Pancreas (tissue), 10 donors: ENCODE results near the gene NHERF1. TPM values are rescaled to one million over a fixed set of nuclear protein-coding genes. Genes with fewer than 3 reads are reported as not detected.

ENCODE experiments used
- ATAC-seq, 4 donors: fragments of 200-7000 bp; cut with Tn5 transposase; one replicate each; pipeline versions ENCODE4 v1.8.0 to v1.9.1; 2020; ENCODE audit warnings: mild to moderate bottlenecking in 4 of 4, moderate library complexity in 4 of 4
- DNase-seq, 6 donors: peaks; one replicate each; pipeline ENCODE4 v3.0.0-alpha.2; 2020
- FAIRE-seq: peaks from 2 replicates; lab custom pipeline; 2012; peaks lifted over from hg19 to GRCh38; lab: Jason Lieb, UNC
- H3K27ac ChIP-seq, 4 donors: fragments of 200-600 bp; sonication (generic); 1 replicate in 3 of 4; 2 replicates in 1 of 4; pipeline versions ENCODE4 v1.5.0 to v1.8.0; 2020
- H3K27me3 ChIP-seq, 4 donors: fragments of 200-600 bp; one replicate each; pipeline ENCODE4 v1.8.0; 2021
- H3K36me3 ChIP-seq, 3 donors: fragments of 200-600 bp; sonication (generic) in 1 of 3; one replicate each; pipeline versions ENCODE4 v1.5.0 to v1.8.0; 2020 to 2021
- H3K4me1 ChIP-seq, 3 donors: fragments of 200-600 bp; one replicate each; pipeline ENCODE4 v1.8.0; 2021
- H3K4me3 ChIP-seq, 4 donors: fragments of 200-600 bp; sonication (generic) in 2 of 4; one replicate each; pipeline versions ENCODE4 v1.5.0 to v1.8.0; 2020 to 2021
- H3K9me3 ChIP-seq, 4 donors: fragments of 200-600 bp; one replicate each; pipeline ENCODE4 v1.8.0; 2021
- WGBS, 2 donors: extraction: QIAGEN DNeasy Blood & Tissue Kit; methylation state at CpG; one replicate each; pipeline ENCODE4 v1.1.7; 2013; 5-methylcytosine and 5-hydroxymethylcytosine counted together
- intact Hi-C, 3 donors: fragments of 100-400 bp; cut with DNase I; formaldehyde crosslinking; loops; one replicate each; pipeline versions ENCODE4 v1.11.1 to v1.14.2; 2022
- polyA plus RNA-seq, 2 donors: library from polyadenylated mRNA; stranded (reverse); fragments of 200-250 nt; gene quantifications; one replicate each; pipeline ENCODE4 v1.2.3, GENCODE V29; 2013
- total RNA-seq, 6 donors: library from RNA; stranded (reverse); fragmentation: NEBNext Ultra II Directional in 4 of 6; extraction: Animal tissue kit (Norgen Biotek cat#: 25700) in 4 of 6; gene quantifications; one replicate each; pipeline versions ENCODE4 v1.2.1 to v1.2.4, GENCODE V29; 2021 to 2023
- TF ChIP-seq, protein P1 (sequence below), 4 donors: fragments of 200-600 bp; sonication (generic) in 3 of 4; IDR thresholded peaks; one replicate each; pipeline versions ENCODE4 v1.5.0 to v1.8.0; 2021; ENCODE audit warnings: antibody characterized with exemption in 4 of 4
- donor health status: healthy with polysubstance abuse.
- donor health status: DM: no; HTN: no; CAD: no; lungs with moderate emphysema.
- donor health status: DM: no; HTN: no; CAD: no.
- donor health status: control.
- donor health status: control.
- donor health status: Bipolar disorder and iron deficiency.
- donor health status: DM: yes; HTN: yes; CAD: no.
- donor health status: DM: no; HTN: no; CAD: no.
- donor health status: DM: no; HTN: no; CAD: no.
- donor health status: DM: yes; HTN: yes; CAD: no.

The NHERF1 gene
- total and polyA plus RNA-seq, 8 donors: 40.1 to 91.9 (median 56.5) TPM

- no peaks in the 10 kb centered on the region for H3K27me3 ChIP-seq
- intact Hi-C loops: no loop called here
- ATAC-seq (no peak), DNase-seq (no peak), FAIRE-seq (no peak)
- H3K9me3 ChIP-seq: no peaks in the 10 kb centered on the region
- H3K4me3 ChIP-seq: no peak overlapping the region
- TF ChIP-seq, protein P1, sequence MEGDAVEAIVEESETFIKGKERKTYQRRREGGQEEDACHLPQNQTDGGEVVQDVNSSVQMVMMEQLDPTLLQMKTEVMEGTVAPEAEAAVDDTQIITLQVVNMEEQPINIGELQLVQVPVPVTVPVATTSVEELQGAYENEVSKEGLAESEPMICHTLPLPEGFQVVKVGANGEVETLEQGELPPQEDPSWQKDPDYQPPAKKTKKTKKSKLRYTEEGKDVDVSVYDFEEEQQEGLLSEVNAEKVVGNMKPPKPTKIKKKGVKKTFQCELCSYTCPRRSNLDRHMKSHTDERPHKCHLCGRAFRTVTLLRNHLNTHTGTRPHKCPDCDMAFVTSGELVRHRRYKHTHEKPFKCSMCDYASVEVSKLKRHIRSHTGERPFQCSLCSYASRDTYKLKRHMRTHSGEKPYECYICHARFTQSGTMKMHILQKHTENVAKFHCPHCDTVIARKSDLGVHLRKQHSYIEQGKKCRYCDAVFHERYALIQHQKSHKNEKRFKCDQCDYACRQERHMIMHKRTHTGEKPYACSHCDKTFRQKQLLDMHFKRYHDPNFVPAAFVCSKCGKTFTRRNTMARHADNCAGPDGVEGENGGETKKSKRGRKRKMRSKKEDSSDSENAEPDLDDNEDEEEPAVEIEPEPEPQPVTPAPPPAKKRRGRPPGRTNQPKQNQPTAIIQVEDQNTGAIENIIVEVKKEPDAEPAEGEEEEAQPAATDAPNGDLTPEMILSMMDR (IDR thresholded peaks at IDR 0.05): no peak
- 72 to 77% methylated on average over 3 of the region's 3 CpGs for WGBS, 2 donors
- no peak overlapping the region for H3K27ac ChIP-seq
- no peaks in the 10 kb centered on the region for H3K36me3 ChIP-seq
- no peaks in the 10 kb centered on the region for H3K4me1 ChIP-seq
Measured at GRCh38 chr17:74728033-74728701, 20.3 kb upstream of the NHERF1 start.

- Histone ChIP-seq H3K9me3 (no peaks in the 10 kb centered on the region), H3K4me1 (no peaks in the 10 kb centered on the region), H3K27ac (no peak overlapping the region), H3K36me3 (no peaks in the 10 kb centered on the region), H3K4me3 (no peak overlapping the region), H3K27me3 (no peaks in the 10 kb centered on the region)
- TF ChIP-seq, protein P1 (IDR thresholded peaks at IDR 0.05): no peak
- no peak for FAIRE-seq
- whole genome bisulfite sequencing, 2 donors: 68 to 73% methylated on average over 3 of the region's 3 CpGs
- no peak for DNase-seq
- intact Hi-C loops: no loop called here
- no peak for ATAC-seq
Measured at GRCh38 chr17:74728702-74729075, 19.7 kb upstream of the NHERF1 start.

DNA sequence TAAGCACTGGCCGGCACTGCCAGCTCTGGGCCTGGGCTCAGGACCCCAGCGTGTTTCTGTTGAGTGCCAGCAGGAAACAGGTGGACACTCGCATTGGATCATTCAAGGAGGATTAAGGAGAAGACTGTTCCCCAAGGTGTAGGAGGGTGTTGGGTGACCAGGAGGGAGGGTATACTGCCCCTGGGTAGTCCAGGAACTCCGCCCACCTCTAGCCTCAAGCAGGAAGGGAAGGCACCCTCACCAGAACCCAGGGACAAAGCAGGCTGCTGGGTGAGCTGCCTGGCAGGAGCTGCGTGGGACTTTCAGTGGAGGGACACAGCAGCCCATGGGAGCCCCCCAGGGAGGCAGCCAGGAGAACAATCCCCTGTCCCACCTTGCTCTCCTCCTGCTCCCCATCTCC is 19.1 kb upstream of the NHERF1 start:
- WGBS, 2 donors: 86 to 93% methylated on average over 5 of the region's 5 CpGs
- intact Hi-C loops: no loop called here
- H3K4me1 ChIP-seq: no peaks in the 10 kb centered on the region
- TF ChIP-seq, protein P1 (IDR thresholded peaks at IDR 0.05): no peak
- FAIRE-seq: no peak
- no peaks in the 10 kb centered on the region for H3K36me3 ChIP-seq
- no peak for ATAC-seq
- DNase-seq: no peak
- H3K27me3 ChIP-seq: no peaks in the 10 kb centered on the region
- no peak overlapping the region for H3K27ac ChIP-seq
- H3K9me3 ChIP-seq: no peaks in the 10 kb centered on the region
- H3K4me3 ChIP-seq: no peak overlapping the region

DNA sequence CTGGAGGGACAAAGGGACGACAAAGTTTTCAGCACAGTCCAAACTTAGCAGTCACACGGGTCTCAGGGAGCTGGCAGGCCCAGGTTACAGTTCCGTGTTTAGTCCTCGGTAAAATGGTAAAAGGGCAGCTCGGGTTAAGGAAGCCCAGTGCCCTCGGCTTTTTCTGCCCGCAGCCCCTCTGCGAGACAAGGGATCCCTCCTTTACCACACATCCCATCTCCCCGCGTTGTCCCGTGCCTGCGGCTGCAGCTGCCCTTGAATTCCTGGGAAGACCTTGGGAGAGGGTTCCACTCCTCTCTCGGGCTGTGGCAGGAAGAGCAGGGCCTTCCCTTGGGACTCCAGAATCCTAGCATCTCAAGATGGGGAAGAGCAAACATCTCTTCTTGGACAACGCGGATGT is 18.6 kb upstream of the NHERF1 start:
- Histone ChIP-seq H3K27me3 (no peaks in the 10 kb centered on the region), H3K4me3 (no peak overlapping the region), H3K27ac (no peak overlapping the region), H3K9me3 (no peaks in the 10 kb centered on the region), H3K36me3 (no peaks in the 10 kb centered on the region), H3K4me1 (no peaks in the 10 kb centered on the region)
- intact Hi-C loops: no loop called here
- TF ChIP-seq, protein P1 (IDR thresholded peaks at IDR 0.05): no peak
- no peak for ATAC-seq
- DNase-seq: no peak
- FAIRE-seq: no peak
- 79 to 87% methylated on average over 15 of the region's 15 CpGs for WGBS, 2 donors
